Measurements from ENCODE around the gene TRIO.

DNA sequence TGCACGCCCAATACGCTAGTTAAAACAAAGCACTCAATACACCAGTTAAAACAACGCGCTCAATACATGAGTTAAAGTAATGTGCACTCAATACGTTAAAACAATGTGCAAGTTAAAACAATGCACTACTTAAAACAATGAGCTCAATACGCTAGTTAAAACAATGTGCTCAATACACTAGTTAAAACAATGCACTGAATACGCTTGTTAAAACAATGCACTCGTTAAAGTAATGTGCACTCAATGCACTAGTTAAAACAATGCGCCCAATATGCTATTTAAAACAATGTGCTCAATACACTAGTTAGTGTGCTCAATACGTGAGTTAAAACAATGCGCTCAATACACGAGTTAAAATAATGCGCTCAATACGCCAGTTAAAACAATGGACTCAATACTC is 185.0 kb downstream of the TRIO start:
- TF ChIP-seq PPARA (CRISPR knock-in tag; IDR thresholded peaks at IDR 0.05; ENCODE audit: borderline replicate concordance) (no peak), ZFP3 (CRISPR knock-in tag; IDR thresholded peaks at IDR 0.05) (no peak), ZNF8 (CRISPR knock-in tag; IDR thresholded peaks at IDR 0.05) (no peak), CSDC2 (CRISPR knock-in tag; IDR thresholded peaks at IDR 0.05) (no peak), ZFP30 (CRISPR knock-in tag; IDR thresholded peaks at IDR 0.05) (no peak), GLIS3 (CRISPR knock-in tag; IDR thresholded peaks at IDR 0.05) (no peak), ARNTL (CRISPR knock-in tag; IDR thresholded peaks at IDR 0.05; ENCODE audit: borderline replicate concordance, low read depth) (no peak)
- TF ChIP-seq, protein P1, sequence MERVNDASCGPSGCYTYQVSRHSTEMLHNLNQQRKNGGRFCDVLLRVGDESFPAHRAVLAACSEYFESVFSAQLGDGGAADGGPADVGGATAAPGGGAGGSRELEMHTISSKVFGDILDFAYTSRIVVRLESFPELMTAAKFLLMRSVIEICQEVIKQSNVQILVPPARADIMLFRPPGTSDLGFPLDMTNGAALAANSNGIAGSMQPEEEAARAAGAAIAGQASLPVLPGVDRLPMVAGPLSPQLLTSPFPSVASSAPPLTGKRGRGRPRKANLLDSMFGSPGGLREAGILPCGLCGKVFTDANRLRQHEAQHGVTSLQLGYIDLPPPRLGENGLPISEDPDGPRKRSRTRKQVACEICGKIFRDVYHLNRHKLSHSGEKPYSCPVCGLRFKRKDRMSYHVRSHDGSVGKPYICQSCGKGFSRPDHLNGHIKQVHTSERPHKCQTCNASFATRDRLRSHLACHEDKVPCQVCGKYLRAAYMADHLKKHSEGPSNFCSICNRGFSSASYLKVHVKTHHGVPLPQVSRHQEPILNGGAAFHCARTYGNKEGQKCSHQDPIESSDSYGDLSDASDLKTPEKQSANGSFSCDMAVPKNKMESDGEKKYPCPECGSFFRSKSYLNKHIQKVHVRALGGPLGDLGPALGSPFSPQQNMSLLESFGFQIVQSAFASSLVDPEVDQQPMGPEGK (CRISPR knock-in tag; IDR thresholded peaks at IDR 0.05; ENCODE audit: borderline replicate concordance): no peak
- TF ChIP-seq, protein P2, sequence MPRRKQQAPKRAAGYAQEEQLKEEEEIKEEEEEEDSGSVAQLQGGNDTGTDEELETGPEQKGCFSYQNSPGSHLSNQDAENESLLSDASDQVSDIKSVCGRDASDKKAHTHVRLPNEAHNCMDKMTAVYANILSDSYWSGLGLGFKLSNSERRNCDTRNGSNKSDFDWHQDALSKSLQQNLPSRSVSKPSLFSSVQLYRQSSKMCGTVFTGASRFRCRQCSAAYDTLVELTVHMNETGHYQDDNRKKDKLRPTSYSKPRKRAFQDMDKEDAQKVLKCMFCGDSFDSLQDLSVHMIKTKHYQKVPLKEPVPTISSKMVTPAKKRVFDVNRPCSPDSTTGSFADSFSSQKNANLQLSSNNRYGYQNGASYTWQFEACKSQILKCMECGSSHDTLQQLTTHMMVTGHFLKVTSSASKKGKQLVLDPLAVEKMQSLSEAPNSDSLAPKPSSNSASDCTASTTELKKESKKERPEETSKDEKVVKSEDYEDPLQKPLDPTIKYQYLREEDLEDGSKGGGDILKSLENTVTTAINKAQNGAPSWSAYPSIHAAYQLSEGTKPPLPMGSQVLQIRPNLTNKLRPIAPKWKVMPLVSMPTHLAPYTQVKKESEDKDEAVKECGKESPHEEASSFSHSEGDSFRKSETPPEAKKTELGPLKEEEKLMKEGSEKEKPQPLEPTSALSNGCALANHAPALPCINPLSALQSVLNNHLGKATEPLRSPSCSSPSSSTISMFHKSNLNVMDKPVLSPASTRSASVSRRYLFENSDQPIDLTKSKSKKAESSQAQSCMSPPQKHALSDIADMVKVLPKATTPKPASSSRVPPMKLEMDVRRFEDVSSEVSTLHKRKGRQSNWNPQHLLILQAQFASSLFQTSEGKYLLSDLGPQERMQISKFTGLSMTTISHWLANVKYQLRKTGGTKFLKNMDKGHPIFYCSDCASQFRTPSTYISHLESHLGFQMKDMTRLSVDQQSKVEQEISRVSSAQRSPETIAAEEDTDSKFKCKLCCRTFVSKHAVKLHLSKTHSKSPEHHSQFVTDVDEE (CRISPR knock-in tag; IDR thresholded peaks at IDR 0.05): no peak
- TF ChIP-seq, protein P3, sequence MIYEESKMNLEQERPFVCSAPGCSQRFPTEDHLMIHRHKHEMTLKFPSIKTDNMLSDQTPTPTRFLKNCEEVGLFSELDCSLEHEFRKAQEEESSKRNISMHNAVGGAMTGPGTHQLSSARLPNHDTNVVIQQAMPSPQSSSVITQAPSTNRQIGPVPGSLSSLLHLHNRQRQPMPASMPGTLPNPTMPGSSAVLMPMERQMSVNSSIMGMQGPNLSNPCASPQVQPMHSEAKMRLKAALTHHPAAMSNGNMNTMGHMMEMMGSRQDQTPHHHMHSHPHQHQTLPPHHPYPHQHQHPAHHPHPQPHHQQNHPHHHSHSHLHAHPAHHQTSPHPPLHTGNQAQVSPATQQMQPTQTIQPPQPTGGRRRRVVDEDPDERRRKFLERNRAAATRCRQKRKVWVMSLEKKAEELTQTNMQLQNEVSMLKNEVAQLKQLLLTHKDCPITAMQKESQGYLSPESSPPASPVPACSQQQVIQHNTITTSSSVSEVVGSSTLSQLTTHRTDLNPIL (CRISPR knock-in tag; IDR thresholded peaks at IDR 0.05; ENCODE audit: low read depth): no peak
- TF ChIP-seq, protein P4, sequence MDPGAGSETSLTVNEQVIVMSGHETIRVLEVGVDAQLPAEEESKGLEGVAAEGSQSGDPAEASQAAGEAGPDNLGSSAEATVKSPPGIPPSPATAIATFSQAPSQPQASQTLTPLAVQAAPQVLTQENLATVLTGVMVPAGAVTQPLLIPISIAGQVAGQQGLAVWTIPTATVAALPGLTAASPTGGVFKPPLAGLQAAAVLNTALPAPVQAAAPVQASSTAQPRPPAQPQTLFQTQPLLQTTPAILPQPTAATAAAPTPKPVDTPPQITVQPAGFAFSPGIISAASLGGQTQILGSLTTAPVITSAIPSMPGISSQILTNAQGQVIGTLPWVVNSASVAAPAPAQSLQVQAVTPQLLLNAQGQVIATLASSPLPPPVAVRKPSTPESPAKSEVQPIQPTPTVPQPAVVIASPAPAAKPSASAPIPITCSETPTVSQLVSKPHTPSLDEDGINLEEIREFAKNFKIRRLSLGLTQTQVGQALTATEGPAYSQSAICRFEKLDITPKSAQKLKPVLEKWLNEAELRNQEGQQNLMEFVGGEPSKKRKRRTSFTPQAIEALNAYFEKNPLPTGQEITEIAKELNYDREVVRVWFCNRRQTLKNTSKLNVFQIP (CRISPR knock-in tag; IDR thresholded peaks at IDR 0.05; ENCODE audit: borderline replicate concordance, low read depth): no peak
